Measurements from ENCODE around the gene CTNNBL1. TPM values are rescaled to one million over a fixed set of nuclear protein-coding genes. Genes with fewer than 3 reads are reported as not detected.

The CTNNBL1 gene
- total and polyA plus RNA-seq, 11 donors, result 22.6 to 68.9 (median 50.5) TPM

- 78 to 92% (median 89%) methylated on average over 8 of the region's 8 CpGs for WGBS, 4 donors
- Histone ChIP-seq H3K27ac (no peak overlapping the region), H3K4me1 (peaks cover 0 to 28% (median 15%) of the 10 kb centered on the region in 12 donors), H3K27me3 (peaks cover 0 to 13% (median 0%) of the 10 kb centered on the region in 9 donors), H3K9me3 (no peaks in the 10 kb centered on the region), H3K36me3 (no peaks in the 10 kb centered on the region), H3K4me3 (no peak overlapping the region)
- TF ChIP-seq POLR2A (IDR thresholded peaks at IDR 0.05) (no peak), CTCF (IDR thresholded peaks at IDR 0.05) (no peak)
- intact Hi-C loops (cut with DNase I), result no loop called here
- ATAC-seq, result no peak
- no peak for DNase-seq
Measured at GRCh38 chr20:37692459-37693166, 1.2 kb upstream of the CTNNBL1 start.

GRCh38 chr20:37693242-37693634 lies 592 bp upstream of the CTNNBL1 start:
- intact Hi-C loops (cut with DNase I), result no loop called here

GRCh38 chr20:37695684-37696342 lies 2.0 kb downstream of the CTNNBL1 start:
- peak overlapping the region in 2 of 12 donors; percentile 3 to 73 for H3K4me3 ChIP-seq
- 86 to 91% (median 88%) methylated on average over 3 of the region's 3 CpGs for WGBS, 4 donors
- peaks cover 0 to 42% (median 25%) of the 10 kb centered on the region in 12 donors for H3K4me1 ChIP-seq
- DNase-seq, result no peak
- no peaks in the 10 kb centered on the region for H3K9me3 ChIP-seq
- H3K36me3 ChIP-seq, result no peaks in the 10 kb centered on the region
- no peak for ATAC-seq
- no peak overlapping the region for H3K27ac ChIP-seq
- TF ChIP-seq POLR2A (IDR thresholded peaks at IDR 0.05) (no peak), CTCF (IDR thresholded peaks at IDR 0.05) (no peak)
- H3K27me3 ChIP-seq, result no peaks in the 10 kb centered on the region
- intact Hi-C loops (cut with DNase I), result no loop called here

More at GRCh38 chr20:37693242-37693634, 592 bp upstream of the CTNNBL1 start:
- H3K36me3 ChIP-seq, result no peaks in the 10 kb centered on the region
- ATAC-seq (no peak), DNase-seq (no peak)
- 56 to 84% (median 76%) methylated on average over 2 of the region's 2 CpGs for WGBS, 4 donors
- H3K4me1 ChIP-seq, result peaks cover 0 to 30% (median 16%) of the 10 kb centered on the region in 12 donors
- no peak for TF ChIP-seq CTCF (IDR thresholded peaks at IDR 0.05)
- TF ChIP-seq POLR2A (IDR thresholded peaks at IDR 0.05), result no peak
- H3K9me3 ChIP-seq, result no peaks in the 10 kb centered on the region
- peaks cover 0 to 12% (median 0%) of the 10 kb centered on the region in 9 donors for H3K27me3 ChIP-seq
- H3K27ac ChIP-seq, result peak overlapping the region in 7 of 12 donors; percentile 4 to 56 (median 42)
- peak overlapping the region in 11 of 12 donors; percentile 73 to 99 (median 82) for H3K4me3 ChIP-seq

- DNase-seq (no peak), ATAC-seq (no peak)
- WGBS, 4 donors, result 88 to 94% (median 90%) methylated on average over 4 of the region's 4 CpGs
- Histone ChIP-seq H3K4me3 (no peak overlapping the region), H3K36me3 (no peaks in the 10 kb centered on the region), H3K27me3 (no peaks in the 10 kb centered on the region), H3K4me1 (peaks cover 0 to 42% (median 25%) of the 10 kb centered on the region in 12 donors), H3K27ac (peak overlapping the region in 1 of 12 donors; percentile 5), H3K9me3 (no peaks in the 10 kb centered on the region)
- no peak for TF ChIP-seq CTCF (IDR thresholded peaks at IDR 0.05)
- TF ChIP-seq POLR2A (IDR thresholded peaks at IDR 0.05), result no peak
- intact Hi-C loops (cut with DNase I), result no loop called here
Measured at GRCh38 chr20:37697314-37697713, 3.5 kb downstream of the CTNNBL1 start.

Data from heart left ventricle (tissue), 16 donors.